NCI-H146 treated with DMSO at 0.1 percent for 48 hours (cell line): ENCODE measurements around the gene MIER3.

Experiments used
- DNase-seq: peaks from one replicate; lab custom pipeline; 2025; ENCODE audit not compliant: unreplicated experiment; lab: John Stamatoyannopoulos, UW

MIER3 gene

GRCh38 chr5:56961746-56962145 is 9.8 kb upstream of the MIER3 start:
- DNase-seq: no peak

DNA sequence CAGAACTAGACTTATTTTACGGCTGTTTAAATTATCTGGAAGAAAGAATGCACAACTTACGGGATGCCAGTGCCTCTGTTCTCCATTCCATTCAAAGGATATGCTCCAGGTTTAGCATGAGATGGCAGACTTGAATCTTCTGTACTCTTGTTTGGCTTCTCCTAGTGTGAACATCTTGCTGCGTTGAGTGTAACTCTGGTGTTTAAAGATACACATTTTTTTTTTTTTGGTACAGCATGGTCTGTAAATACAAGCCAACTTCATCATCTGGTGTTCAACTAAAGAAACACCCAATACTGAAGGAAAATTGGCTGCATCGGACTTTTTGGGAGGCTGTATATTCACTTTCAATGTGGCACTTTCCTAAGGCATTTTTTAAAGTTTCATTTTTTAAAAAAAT is 7.4 kb upstream of the MIER3 start:
- DNase-seq: no peak

GRCh38 chr5:56958595-56958994 is 6.7 kb upstream of the MIER3 start:
- DNase-seq: no peak

DNA sequence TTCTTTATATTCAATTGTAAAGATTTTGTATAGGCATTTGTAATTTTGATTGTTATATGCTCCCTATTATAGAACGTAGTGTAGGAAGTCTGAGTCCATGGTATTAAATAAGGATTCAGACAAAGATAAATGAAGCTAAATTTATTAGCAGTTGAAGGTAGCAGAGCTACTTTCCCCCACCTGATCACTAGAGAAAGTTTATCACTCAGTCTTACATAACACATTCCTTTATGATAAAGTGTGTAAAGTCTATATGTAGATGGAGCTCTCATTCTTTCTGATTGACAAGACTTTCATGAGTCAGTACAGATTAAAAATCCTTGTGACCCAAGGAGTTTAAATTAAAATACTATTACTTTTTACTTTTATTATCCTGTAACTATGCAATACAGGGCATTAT is 2.3 kb upstream of the MIER3 start:
- no peak for DNase-seq

- DNase-seq: no peak
Observed at GRCh38 chr5:56951126-56951945, 587 bp downstream of the MIER3 start.

DNA sequence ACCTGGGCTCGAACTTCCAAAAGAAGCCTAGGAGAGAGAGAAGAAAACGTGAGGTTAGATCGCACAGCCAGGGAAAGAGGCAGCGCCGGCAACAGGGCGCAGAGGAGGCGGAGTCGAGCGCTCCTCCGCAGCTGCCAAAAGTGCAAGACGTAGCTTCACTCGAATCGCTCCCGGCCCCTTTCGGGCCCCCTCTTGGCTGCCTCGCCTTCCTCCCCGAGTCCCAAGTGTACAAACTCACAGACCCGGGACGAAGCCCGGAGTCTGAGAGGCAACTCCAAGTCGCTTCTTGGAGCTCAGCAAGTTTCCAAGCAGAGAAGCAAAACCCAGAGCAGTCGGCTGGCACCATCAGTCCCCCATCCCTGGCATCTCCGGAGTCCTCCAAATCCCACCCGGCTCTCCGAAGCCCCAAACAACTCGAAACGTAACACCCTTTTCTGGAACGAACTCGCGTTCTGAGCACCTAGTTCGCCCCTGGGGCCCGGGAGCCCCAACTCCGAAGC is 1.2 kb downstream of the MIER3 start:
- DNase-seq: no peak

- DNase-seq: no peak
Observed at GRCh38 chr5:56947052-56947451, 4.9 kb downstream of the MIER3 start.

DNA sequence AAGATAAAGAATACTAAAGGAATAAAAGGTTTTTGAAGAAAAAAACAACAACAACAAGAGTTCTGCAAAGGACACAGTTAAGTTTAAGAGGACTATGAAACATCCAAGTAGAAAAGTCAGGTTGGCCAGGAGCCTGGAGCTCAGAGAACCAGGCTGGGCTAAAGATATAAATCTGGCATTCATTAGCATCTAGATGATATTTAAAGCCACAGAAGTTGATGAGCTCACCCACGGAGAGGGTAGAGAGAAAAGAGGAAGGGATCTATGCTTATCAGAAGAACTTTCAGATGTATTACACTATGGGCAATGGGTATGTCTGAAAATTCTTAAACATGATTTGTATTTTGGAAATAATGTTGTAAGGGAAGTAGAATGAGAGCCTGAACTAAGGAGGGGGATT is 9.9 kb downstream of the MIER3 start:
- no peak for DNase-seq

GRCh38 chr5:56938858-56939257 is 13.1 kb downstream of the MIER3 start:
- peak; percentile 38 for DNase-seq

GRCh38 chr5:56934325-56934724 is 17.6 kb downstream of the MIER3 start:
- no peak for DNase-seq

GRCh38 chr5:56922922-56923321 is 29.0 kb downstream of the MIER3 start:
- no peak for DNase-seq

DNA sequence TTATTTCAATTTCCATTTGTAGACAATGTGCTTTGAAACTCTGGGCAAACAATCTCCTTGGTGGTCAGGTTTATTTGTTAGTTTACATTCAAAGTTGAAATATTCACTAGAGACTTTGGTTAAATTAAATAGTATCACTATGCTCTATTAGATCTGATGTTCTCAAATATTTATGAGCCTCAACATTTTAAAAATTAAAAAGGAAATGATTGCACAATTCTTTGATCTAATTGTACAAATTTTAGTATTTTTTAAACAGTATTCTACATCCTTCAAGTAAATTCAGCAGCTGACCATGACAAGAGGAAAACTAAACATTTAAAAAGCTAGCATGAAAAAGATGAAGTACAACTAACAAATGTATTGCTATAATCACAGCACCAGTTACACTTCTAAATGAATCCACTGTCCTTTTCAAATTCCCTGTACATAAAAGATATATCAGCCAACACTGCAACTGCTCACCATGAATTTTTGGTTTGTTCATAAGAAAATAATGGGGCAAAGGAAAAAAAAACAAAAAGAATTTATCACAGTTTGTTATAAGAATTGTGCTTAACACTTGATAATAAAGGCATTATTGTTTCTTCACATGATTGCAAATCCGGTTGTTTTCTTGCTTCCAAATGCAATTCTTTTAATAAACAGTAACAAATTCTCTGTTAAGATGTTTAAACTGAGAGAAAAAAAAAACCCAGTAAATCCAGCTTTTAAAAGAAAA is 31.8 kb downstream of the MIER3 start:
- DNase-seq: no peak

DNA sequence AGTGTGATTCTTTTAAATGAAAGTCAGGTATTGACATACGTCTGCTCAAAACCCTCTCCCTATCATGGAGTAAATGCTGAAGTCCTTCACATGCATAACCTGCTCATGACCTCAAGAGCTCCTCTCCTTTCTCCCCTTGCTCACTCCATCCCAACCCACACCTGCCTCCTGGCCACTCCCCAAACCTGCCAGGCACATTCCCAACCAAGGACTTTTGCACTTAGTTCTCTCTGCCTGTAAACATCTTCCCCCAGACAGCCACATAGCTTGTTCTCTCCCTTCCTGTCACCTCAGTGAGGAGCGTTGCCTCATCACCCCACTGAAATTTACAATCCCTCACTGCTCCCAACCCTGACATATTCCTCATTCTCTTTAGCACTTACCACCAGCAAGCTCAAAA is 33.9 kb downstream of the MIER3 start:
- no peak for DNase-seq

DNA sequence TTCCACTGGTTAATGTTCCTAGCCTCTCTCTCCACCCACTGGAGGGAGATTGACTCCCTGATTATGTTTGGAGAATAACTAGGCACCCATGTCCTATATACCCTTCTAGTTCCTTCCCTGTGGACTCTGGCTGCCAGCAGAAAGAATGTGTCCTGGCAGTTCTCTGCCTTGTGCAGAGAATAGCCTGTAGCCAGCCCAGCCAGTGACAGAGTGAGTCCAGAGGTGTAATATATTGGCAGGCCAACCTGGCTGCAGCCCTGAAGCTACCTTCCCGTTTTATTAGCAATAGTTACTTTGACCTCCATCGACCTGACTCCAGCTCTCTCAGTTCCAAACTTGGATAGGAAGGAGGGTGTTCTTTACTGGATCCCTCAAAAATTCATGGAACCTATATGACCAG is 34.4 kb downstream of the MIER3 start:
- no peak for DNase-seq

GRCh38 chr5:56914678-56915077 is 37.2 kb downstream of the MIER3 start:
- DNase-seq: no peak

DNA sequence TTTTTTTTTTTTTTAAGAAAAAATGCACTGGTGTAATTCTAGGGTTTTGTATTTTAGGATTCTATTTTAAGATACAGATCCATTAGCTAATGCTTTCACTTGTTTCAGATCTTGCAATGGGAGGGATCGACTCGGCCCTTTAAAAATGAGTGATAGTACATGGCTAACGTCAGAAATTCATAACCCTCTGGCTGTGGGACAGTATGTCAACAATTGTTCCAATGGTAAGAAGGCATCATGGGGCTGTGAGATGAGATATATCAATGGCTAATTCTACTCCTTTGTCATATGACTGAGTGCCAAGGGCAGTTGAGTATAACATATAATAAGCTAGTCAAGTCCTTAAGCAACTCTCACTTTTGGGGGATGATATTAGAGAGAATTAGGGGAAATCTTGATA is 38.2 kb downstream of the MIER3 start:
- no peak for DNase-seq

DNA sequence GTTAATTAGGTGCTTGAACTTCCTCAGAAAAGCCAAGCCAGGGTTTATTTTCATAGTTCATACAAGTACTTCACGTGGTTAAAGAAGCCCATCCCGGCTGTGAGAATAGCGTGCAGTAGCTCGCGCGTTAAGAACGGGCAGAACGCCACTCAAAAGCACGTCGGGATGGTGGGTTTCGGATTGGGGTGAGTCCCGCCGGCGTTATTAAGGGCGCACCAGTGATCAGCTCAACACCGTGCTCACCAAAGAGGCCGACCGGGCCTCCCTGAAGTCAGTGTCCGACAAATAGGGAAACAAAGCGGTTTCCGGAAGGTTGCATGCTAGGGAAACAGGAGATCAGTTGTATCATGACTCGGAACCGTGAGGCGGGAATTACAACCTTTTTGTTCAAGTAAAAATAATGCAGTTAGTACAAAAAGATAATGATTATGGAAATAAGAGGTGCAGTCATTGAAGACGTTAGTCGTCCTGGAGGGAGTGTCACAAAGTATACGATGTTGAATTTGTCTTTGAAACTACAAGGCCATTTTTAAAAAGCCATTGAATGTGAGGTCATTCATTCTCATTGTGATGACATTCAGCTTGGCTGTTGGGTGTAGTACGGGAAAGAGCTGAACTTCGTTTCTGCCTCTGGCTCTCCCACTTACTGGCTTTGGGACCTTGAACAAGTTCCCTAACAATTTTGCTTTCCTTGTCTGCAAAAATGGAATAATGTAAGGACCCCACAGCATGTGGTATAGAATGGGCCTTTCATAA is 41.5 kb downstream of the MIER3 start:
- DNase-seq: peak; percentile 57

- DNase-seq: peak; percentile 94
Observed at GRCh38 chr5:56909294-56910209, 42.4 kb downstream of the MIER3 start, which contains the start of gene SETD9. Gene SETD9, plus strand, starts transcription at chr5:56909596. Its CDS starts 50 bp downstream, at chr5:56909646.

GRCh38 chr5:56908942-56909293 is 43.0 kb downstream of the MIER3 start:
- DNase-seq: no peak

DNA sequence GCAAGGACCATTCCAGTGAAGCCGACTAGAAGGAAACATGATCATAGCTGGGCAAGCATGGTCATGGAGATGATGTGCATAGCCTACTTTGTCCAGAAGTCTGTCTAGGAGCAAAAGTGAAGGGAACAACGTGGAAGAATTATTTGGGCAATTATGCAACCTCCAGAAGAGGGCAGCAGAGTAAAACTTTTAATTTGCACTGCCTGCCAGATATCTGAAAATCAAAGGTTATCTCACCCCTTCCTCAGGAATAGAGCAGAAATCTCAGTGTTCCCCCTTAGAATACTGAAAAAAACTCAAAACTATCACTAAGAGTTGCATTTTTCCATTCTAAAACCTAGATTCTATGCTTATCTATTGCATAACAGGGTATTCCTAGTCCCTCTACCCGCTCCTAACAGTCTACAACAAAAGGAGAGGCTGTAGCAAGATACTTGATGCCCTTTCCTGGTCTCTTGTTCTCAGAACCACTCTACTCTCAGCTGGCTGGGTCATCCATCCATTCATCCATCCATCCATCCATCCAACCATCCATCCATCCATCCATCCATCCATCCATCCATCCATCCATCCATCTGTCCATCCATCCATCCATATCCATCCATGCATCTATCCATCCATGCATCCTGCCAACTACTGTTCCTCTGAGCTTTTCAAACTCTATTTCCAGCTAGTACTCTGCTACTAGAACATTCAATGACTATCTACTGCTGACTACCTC is 50.9 kb downstream of the MIER3 start:
- DNase-seq: peak; percentile 23
